CD14-positive monocyte (primary cell): ENCODE data around the gene KANK2. TPM values are rescaled to one million over a fixed set of nuclear protein-coding genes. Genes with fewer than 3 reads are reported as not detected.
A peak's percentile ranks its signal among the peaks of the same experiment; 100 is the strongest.

Experiments
- DNase-seq, 3 donors: peaks; one replicate each; pipeline ENCODE4 v3.0.0-alpha.2; 2011 to 2022
- H2AFZ ChIP-seq: 2 replicates; pipeline ENCODE4 v1.6.0; 2012; ENCODE audit warnings: mild to moderate bottlenecking, low read depth, low read length, inconsistent platforms; ENCODE audit not compliant: insufficient read depth, poor library complexity, severe bottlenecking
- H3K27ac ChIP-seq, 2 donors: 1 replicate in 1 of 2; 2 replicates in 1 of 2; pipeline ENCODE4 v1.5.1; 2012 to 2013; ENCODE audit warnings: low read length in 2 of 2, control low read depth in 1 of 2, inconsistent platforms in 1 of 2, low read depth in 1 of 2, mild to moderate bottlenecking in 1 of 2
- H3K27me3 ChIP-seq, 2 donors: one replicate each; pipeline versions ENCODE4 v1.6.0 to v1.6.1; 2011 to 2013; ENCODE audit warnings: low read length in 2 of 2; ENCODE audit not compliant: control insufficient read depth in 2 of 2, insufficient read depth in 2 of 2
- H3K36me3 ChIP-seq, 2 donors: replicated peaks in 1 of 2; 1 replicate in 1 of 2; 2 replicates in 1 of 2; pipeline versions ENCODE4 v1.5.1 to v1.6.1; 2012 to 2013; ENCODE audit warnings: low read length in 2 of 2, control low read depth in 1 of 2, inconsistent platforms in 1 of 2, mild to moderate bottlenecking in 1 of 2; ENCODE audit not compliant: insufficient read depth in 2 of 2, control insufficient read depth in 1 of 2
- H3K4me1 ChIP-seq, 2 donors: 1 replicate in 1 of 2; 2 replicates in 1 of 2; pipeline versions ENCODE4 v1.5.1 to v1.6.1; 2012 to 2013; ENCODE audit warnings: low read length in 2 of 2, control low read depth in 1 of 2, inconsistent platforms in 1 of 2, mild to moderate bottlenecking in 1 of 2, moderate library complexity in 1 of 2; ENCODE audit not compliant: insufficient read depth in 2 of 2, control insufficient read depth in 1 of 2
- H3K4me2 ChIP-seq: replicated peaks from 2 replicates; pipeline ENCODE3; 2012; ENCODE audit warnings: low read length, moderate library complexity, mild to moderate bottlenecking; ENCODE audit not compliant: poor library complexity, severe bottlenecking; ENCODE audit errors: extremely low read depth
- H3K4me3 ChIP-seq, 3 experiments: fragments of 200-600 bp in 1 of 3; sonication (generic) in 1 of 3; replicated peaks in 1 of 3; 1 replicate in 2 of 3; 2 replicates in 1 of 3; pipeline ENCODE4 v1.5.1; 2011 to 2013; ENCODE audit warnings: low read length in 3 of 3, mild to moderate bottlenecking in 3 of 3, control low read depth in 2 of 3, low read depth in 2 of 3, inconsistent platforms in 1 of 3, moderate library complexity in 1 of 3
- H3K79me2 ChIP-seq: 2 replicates; pipeline ENCODE4 v1.6.0; 2012; ENCODE audit warnings: mild to moderate bottlenecking, control low read depth, inconsistent platforms, low read length, moderate library complexity; ENCODE audit not compliant: insufficient read depth
- H3K9ac ChIP-seq: 2 replicates; pipeline ENCODE4 v1.6.0; 2017; ENCODE audit warnings: low read length, mild to moderate bottlenecking; ENCODE audit not compliant: insufficient read depth, poor library complexity, severe bottlenecking
- H3K9me3 ChIP-seq, 2 donors: replicated peaks in 1 of 2; 1 replicate in 1 of 2; 2 replicates in 1 of 2; pipeline versions ENCODE4 v1.5.1 to v1.6.1; 2012 to 2013; ENCODE audit warnings: low read length in 2 of 2, control low read depth in 1 of 2; ENCODE audit not compliant: control insufficient read depth in 1 of 2, insufficient read depth in 1 of 2
- H4K20me1 ChIP-seq: 2 replicates; pipeline ENCODE4 v1.6.0; 2012; ENCODE audit warnings: mild to moderate bottlenecking, low read length, control low read depth, moderate library complexity; ENCODE audit not compliant: insufficient read depth
- H3K27ac Mint-ChIP-seq, 7 donors: one replicate each; pipeline ENCODE4 v1.8.0; 2020; ENCODE audit warnings: mild to moderate bottlenecking in 7 of 7, mixed read lengths in 7 of 7, moderate library complexity in 6 of 7, inconsistent platforms in 2 of 7
- H3K27me3 Mint-ChIP-seq, 3 donors: one replicate each; pipeline ENCODE4 v1.8.0; 2021 to 2022; ENCODE audit warnings: low read depth in 3 of 3, mild to moderate bottlenecking in 3 of 3, mixed read lengths in 3 of 3, moderate library complexity in 3 of 3, inconsistent platforms in 1 of 3
- H3K36me3 Mint-ChIP-seq, 2 donors: one replicate each; pipeline ENCODE4 v1.8.0; 2020; ENCODE audit warnings: mixed read lengths in 2 of 2, inconsistent platforms in 1 of 2, mild to moderate bottlenecking in 1 of 2
- H3K4me1 Mint-ChIP-seq: one replicate; pipeline ENCODE4 v1.8.0; 2020; ENCODE audit warnings: mild to moderate bottlenecking, mixed read lengths
- H3K4me3 Mint-ChIP-seq, 2 donors: one replicate each; pipeline ENCODE4 v1.8.0; 2020; ENCODE audit warnings: mild to moderate bottlenecking in 2 of 2, mixed read lengths in 2 of 2, moderate library complexity in 1 of 2
- H3K9me3 Mint-ChIP-seq, 7 donors: one replicate each; pipeline ENCODE4 v1.8.0; 2020 to 2022; ENCODE audit warnings: mixed read lengths in 7 of 7, mild to moderate bottlenecking in 6 of 7, moderate library complexity in 6 of 7, inconsistent platforms in 2 of 7
- WGBS: methylation state at CpG from one replicate; pipeline ENCODE4 v1.1.5; 2013; ENCODE audit warnings: missing lambda C conversion rate; ENCODE audit not compliant: insufficient coverage; 5-methylcytosine and 5-hydroxymethylcytosine counted together
- intact Hi-C, 2 donors: fragments of 100-400 bp; cut with micrococcal nuclease; formaldehyde crosslinking; loops; one replicate each; pipeline versions ENCODE4 v1.15.0 to v1.15.1; 2023
- polyA plus RNA-seq, 3 donors: library from polyadenylated mRNA; depleted of rRNA in 1 of 3; unstranded in 2 of 3; stranded (reverse) in 1 of 3; fragments of 300-500 nt in 2 of 3; fragments of >200 nt in 1 of 3; fragmentation: Illumina TruSeq in 2 of 3; gene quantifications; 1 replicate in 2 of 3; 2 replicates in 1 of 3; pipeline ENCODE4 v1.2.3, GENCODE V29; 2012 to 2021
- TF ChIP-seq, protein P1 (sequence below): fragments of 200-600 bp; IDR thresholded peaks from one replicate; pipeline ENCODE4 v1.8.0; 2022; ENCODE audit warnings: antibody characterized with exemption, mild to moderate bottlenecking

The KANK2 gene
- polyA plus RNA-seq, 3 donors: 0.40 to 1.3 (median 0.64) TPM

- peak overlapping the region; percentile 36 for H3K9ac ChIP-seq
- peak overlapping the region; percentile 83 for H2AFZ ChIP-seq
- TF ChIP-seq, protein P1, sequence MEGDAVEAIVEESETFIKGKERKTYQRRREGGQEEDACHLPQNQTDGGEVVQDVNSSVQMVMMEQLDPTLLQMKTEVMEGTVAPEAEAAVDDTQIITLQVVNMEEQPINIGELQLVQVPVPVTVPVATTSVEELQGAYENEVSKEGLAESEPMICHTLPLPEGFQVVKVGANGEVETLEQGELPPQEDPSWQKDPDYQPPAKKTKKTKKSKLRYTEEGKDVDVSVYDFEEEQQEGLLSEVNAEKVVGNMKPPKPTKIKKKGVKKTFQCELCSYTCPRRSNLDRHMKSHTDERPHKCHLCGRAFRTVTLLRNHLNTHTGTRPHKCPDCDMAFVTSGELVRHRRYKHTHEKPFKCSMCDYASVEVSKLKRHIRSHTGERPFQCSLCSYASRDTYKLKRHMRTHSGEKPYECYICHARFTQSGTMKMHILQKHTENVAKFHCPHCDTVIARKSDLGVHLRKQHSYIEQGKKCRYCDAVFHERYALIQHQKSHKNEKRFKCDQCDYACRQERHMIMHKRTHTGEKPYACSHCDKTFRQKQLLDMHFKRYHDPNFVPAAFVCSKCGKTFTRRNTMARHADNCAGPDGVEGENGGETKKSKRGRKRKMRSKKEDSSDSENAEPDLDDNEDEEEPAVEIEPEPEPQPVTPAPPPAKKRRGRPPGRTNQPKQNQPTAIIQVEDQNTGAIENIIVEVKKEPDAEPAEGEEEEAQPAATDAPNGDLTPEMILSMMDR: no peak
- Mint-ChIP-seq H3K9me3 (peaks cover 0 to 6% (median 3%) of the 10 kb centered on the region in 7 donors), H3K27me3 (peaks cover 0 to 17% (median 7%) of the 10 kb centered on the region in 3 donors), H3K36me3 (peaks cover 0 to 3% of the 10 kb centered on the region in 2 donors), H3K4me3 (peak overlapping the region; percentile 76 to 87), H3K4me1 (peaks cover 23% of the 10 kb centered on the region), H3K27ac (peak overlapping the region in 2 of 7 donors; percentile 53 to 70)
- H3K4me2 ChIP-seq: peak overlapping the region; percentile 95
- no peaks in the 10 kb centered on the region for H4K20me1 ChIP-seq
- H3K9me3 ChIP-seq: peaks cover 0 to 2% of the 10 kb centered on the region in 2 donors
- intact Hi-C loops: loop anchor here in 1 of 2 donors (5.0 kb wide), 1 partner anchor 39 kb away; the partner anchor contains the start of gene SPC24
- H3K27ac ChIP-seq: no peak overlapping the region
- no peaks in the 10 kb centered on the region for H3K79me2 ChIP-seq
- no peaks in the 10 kb centered on the region for H3K36me3 ChIP-seq
- H3K4me3 ChIP-seq: peak overlapping the region; percentile 23 to 76 (median 48)
- H3K27me3 ChIP-seq: peaks cover 0 to 5% of the 10 kb centered on the region in 2 donors
- peaks cover 22 to 31% of the 10 kb centered on the region in 2 donors for H3K4me1 ChIP-seq
- 8% methylated on average over 37 of the region's 47 CpGs for WGBS
- DNase-seq: no peak
These were observed 698 bp downstream of the KANK2 start for GRCh38 chr19:11196406-11197287.

DNA sequence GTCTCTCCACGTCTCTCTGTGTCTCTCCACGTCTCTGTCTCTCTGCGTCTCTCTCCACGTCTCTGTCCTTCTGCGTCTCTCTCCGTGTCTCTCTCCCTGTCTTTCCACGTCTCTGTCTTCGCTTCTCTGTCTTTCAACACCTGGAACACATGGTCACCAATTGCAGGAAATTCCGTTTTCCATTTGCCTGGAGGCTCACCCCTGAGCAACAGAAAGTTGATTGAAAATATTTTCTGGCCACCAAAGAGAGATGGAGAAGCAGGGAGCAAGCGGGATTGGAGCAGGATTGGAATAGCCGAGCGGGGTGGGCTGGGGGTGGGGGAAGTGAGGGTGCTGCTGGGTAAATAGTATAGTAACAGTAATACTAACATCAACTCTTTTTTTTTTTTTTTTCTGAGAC lies 1.7 kb downstream of the KANK2 start:
- TF ChIP-seq, protein P1: no peak
- Histone ChIP-seq H3K36me3 (no peaks in the 10 kb centered on the region), H3K4me3 (no peak overlapping the region)

More for the DNA sequence above, 1.7 kb downstream of the KANK2 start:
- H3K4me1 Mint-ChIP-seq: peaks cover 29% of the 10 kb centered on the region
- Histone ChIP-seq H3K9ac (no peak overlapping the region), H2AFZ (no peak overlapping the region), H3K4me2 (no peak overlapping the region), H3K9me3 (peaks cover 0 to 6% of the 10 kb centered on the region in 2 donors), H4K20me1 (no peaks in the 10 kb centered on the region), H3K4me1 (peaks cover 22 to 36% of the 10 kb centered on the region in 2 donors), H3K27ac (no peak overlapping the region), H3K79me2 (no peaks in the 10 kb centered on the region), H3K27me3 (peaks cover 0 to 5% of the 10 kb centered on the region in 2 donors)
- H3K36me3 Mint-ChIP-seq: peaks cover 0 to 3% of the 10 kb centered on the region in 2 donors
- peak overlapping the region in 1 of 2 donors; percentile 62 for H3K4me3 Mint-ChIP-seq
- H3K27me3 Mint-ChIP-seq: peaks cover 0 to 17% (median 4%) of the 10 kb centered on the region in 3 donors
- DNase-seq: no peak
- intact Hi-C loops: loop anchor here in 1 of 2 donors (5.0 kb wide), 1 partner anchor 38 kb away; the partner anchor contains the start of gene SPC24
- peaks cover 0 to 11% (median 4%) of the 10 kb centered on the region in 7 donors for H3K9me3 Mint-ChIP-seq
- WGBS: 91% methylated on average over 8 of the region's 12 CpGs
- H3K27ac Mint-ChIP-seq: peak overlapping the region in 1 of 7 donors; percentile 27
